ENCODE results near the gene CCDC97. TPM values are rescaled to one million over a fixed set of nuclear protein-coding genes. Genes with fewer than 3 reads are reported as not detected.

The CCDC97 gene
- total RNA-seq, 4 donors from 2014 or later = 12.9 to 21.3 (median 15.0) TPM

DNA sequence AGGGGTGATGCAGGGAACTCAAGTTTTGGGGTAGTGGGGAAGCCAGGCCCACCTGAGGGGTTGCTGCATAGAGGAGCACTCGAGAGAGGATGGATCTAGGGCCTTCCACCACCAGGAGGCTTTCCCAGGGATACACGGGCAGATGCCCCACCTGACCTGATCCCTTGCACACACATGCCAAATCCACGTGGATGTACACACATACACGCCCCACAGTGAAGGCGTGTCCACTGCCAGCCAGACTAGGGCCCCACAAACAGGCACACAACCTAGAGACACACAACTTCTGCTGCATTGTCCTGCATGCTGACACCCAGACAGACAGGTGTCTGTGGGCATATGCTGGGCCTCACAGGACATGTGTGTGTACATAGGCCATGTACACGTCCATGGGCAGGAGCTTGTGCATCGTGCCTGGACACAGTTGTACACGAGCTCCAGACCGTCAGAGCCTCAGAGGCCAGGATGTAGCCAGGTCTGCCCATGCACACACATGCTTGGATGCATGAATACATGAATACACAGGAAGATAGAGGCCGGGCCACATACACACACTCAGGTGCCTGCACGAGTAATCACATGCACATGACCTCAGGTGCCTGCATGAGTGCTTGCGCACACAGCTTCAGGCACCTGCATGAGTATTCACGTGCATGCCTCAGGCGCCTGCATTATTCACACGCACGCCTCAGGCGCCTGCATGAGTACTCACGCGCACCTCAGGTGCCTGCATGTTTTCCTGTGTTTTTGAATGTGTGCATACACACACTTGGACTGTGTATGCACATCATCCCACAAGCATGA lies 8.9 kb downstream of the CCDC97 start:
- H3K27me3 ChIP-seq = no peaks in the 10 kb centered on the region
- TF ChIP-seq, protein P1, sequence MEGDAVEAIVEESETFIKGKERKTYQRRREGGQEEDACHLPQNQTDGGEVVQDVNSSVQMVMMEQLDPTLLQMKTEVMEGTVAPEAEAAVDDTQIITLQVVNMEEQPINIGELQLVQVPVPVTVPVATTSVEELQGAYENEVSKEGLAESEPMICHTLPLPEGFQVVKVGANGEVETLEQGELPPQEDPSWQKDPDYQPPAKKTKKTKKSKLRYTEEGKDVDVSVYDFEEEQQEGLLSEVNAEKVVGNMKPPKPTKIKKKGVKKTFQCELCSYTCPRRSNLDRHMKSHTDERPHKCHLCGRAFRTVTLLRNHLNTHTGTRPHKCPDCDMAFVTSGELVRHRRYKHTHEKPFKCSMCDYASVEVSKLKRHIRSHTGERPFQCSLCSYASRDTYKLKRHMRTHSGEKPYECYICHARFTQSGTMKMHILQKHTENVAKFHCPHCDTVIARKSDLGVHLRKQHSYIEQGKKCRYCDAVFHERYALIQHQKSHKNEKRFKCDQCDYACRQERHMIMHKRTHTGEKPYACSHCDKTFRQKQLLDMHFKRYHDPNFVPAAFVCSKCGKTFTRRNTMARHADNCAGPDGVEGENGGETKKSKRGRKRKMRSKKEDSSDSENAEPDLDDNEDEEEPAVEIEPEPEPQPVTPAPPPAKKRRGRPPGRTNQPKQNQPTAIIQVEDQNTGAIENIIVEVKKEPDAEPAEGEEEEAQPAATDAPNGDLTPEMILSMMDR (IDR thresholded peaks at IDR 0.05) = no peak
- TF ChIP-seq POLR2A (IDR thresholded peaks at IDR 0.05) (no peak), EP300 (IDR thresholded peaks at IDR 0.05) (no peak)
- no peak overlapping the region for H3K4me3 ChIP-seq
- H3K36me3 ChIP-seq = peaks cover 0 to 86% (median 31%) of the 10 kb centered on the region in 3 donors
- no peaks in the 10 kb centered on the region for H3K9me3 ChIP-seq
- H3K4me1 ChIP-seq = peaks cover 0 to 28% (median 20%) of the 10 kb centered on the region in 4 donors
- WGBS, 2 donors = 80 to 85% methylated on average over 18 of the region's 19 CpGs
- no peak overlapping the region for H3K27ac ChIP-seq
- DNase-seq (ENCODE audit: low spot score in 2 of 2) = no peak

DNA sequence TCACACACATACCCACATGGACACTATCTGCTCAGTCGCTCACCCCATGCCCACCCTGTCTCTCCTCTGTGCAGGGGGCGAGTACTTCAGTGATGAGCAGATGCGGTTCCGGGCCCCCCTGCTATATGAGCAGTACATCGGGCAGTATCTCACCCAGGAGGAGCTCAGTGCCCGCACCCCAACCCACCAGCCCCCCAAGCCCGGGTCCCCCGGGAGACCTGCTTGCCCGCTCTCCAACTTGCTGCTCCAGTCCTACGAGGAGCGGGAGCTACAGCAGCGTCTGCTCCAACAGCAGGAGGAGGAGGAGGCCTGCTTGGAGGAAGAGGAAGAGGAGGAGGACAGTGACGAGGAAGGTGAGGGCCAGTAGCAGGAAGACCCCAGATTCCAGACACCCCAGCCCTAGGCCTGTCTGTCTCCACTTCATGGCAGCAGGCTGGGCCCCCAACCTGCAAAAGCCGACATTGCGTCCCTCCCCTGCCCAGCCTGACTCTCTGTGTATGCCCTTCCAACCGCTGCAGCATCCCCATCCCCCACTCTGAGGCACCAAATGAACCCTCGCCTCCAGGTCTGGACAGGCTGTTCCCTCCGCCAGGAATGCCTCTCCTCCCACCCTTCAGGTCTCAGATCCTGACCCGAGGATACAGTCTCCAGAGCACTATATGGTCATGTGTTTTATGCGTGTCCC lies 9.7 kb downstream of the CCDC97 start:
- no peak for TF ChIP-seq EP300 (IDR thresholded peaks at IDR 0.05)
- TF ChIP-seq, protein P1 (IDR thresholded peaks at IDR 0.05) = no peak
- TF ChIP-seq POLR2A (IDR thresholded peaks at IDR 0.05) = no peak
- WGBS, 2 donors = 82 to 83% methylated on average over 18 to 20 of the region's 20 CpGs
- peaks cover 0 to 80% (median 28%) of the 10 kb centered on the region in 3 donors for H3K36me3 ChIP-seq
- H3K27ac ChIP-seq = no peak overlapping the region
- H3K4me1 ChIP-seq = peaks cover 0 to 36% (median 27%) of the 10 kb centered on the region in 4 donors
- H3K27me3 ChIP-seq = no peaks in the 10 kb centered on the region
- no peaks in the 10 kb centered on the region for H3K9me3 ChIP-seq
- no peak overlapping the region for H3K4me3 ChIP-seq
- DNase-seq (ENCODE audit: low spot score in 2 of 2) = no peak

DNA sequence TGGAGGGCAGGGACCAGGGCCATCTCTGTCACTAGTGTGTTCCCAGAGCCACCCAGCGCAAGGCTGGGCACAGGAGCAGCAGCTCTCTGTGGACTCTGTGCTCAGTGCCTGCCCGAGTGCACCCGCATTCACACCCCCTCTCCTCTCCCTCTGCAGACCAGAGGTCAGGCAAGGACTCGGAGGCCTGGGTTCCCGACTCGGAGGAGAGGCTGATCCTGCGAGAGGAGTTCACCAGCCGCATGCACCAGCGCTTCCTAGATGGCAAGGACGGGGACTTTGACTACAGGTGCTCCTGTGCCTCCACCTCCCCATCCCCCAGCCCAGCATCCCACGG lies 10.2 kb downstream of the CCDC97 start:
- Histone ChIP-seq H3K4me1 (peaks cover 0 to 41% (median 32%) of the 10 kb centered on the region in 4 donors), H3K27ac (no peak overlapping the region), H3K4me3 (no peak overlapping the region), H3K9me3 (no peaks in the 10 kb centered on the region), H3K36me3 (peaks cover 0 to 80% (median 27%) of the 10 kb centered on the region in 3 donors), H3K27me3 (no peaks in the 10 kb centered on the region)
- no peak for DNase-seq (ENCODE audit: low spot score in 2 of 2)
- WGBS, 2 donors = 90 to 97% methylated on average over 7 to 11 of the region's 11 CpGs
- TF ChIP-seq POLR2A (IDR thresholded peaks at IDR 0.05) (no peak), EP300 (IDR thresholded peaks at IDR 0.05) (no peak)
- TF ChIP-seq, protein P1 (IDR thresholded peaks at IDR 0.05) = no peak

DNA sequence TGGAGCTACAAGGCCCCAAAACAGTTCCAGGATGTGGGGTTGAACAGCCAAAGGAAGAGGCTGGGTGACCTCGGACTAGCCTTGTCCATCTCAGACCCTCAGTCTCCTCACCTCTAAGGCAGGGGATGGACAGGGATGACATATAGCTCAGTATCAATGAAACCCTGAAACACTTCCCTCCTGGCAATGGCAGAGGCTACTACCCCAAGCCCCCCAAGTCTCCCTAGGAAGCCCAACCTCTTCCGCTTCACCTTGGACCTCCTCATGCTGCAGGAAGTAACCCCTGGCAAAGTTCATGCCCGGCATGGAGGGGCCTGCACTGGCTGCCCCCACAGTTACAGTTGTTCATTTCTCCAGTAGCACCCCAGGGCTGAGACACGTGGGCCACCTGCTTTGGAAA lies 10.6 kb downstream of the CCDC97 start:
- Histone ChIP-seq H3K36me3 (peaks cover 0 to 77% (median 27%) of the 10 kb centered on the region in 3 donors), H3K27ac (no peak overlapping the region), H3K27me3 (no peaks in the 10 kb centered on the region), H3K4me3 (no peak overlapping the region), H3K4me1 (peaks cover 0 to 45% (median 36%) of the 10 kb centered on the region in 4 donors), H3K9me3 (no peaks in the 10 kb centered on the region)
- DNase-seq (ENCODE audit: low spot score in 2 of 2) = no peak
- no peak for TF ChIP-seq EP300 (IDR thresholded peaks at IDR 0.05)
- no peak for TF ChIP-seq POLR2A (IDR thresholded peaks at IDR 0.05)
- TF ChIP-seq, protein P1 (IDR thresholded peaks at IDR 0.05) = no peak
- 83% methylated on average over 3 to 4 of the region's 4 CpGs for WGBS, 2 donors

DNA sequence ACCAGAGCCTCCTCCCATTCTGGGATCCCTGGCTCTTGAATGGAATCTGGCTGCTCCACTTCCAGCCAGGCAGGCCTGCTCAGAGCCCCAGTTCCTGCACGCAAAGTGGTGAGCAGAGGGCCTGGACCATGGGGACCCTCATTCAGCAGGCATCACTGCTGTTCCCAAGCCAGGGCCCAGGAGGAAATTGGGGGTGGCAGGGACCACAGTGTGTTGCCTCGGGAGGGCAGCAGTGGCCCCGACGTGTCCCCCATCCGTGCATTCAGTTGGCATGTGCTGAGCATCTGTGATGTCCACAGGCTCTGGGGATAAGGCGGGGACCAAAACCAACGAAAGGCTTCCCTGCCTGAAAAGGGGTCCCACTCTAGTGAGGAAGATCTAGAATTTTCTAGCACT lies 11.2 kb downstream of the CCDC97 start:
- no peaks in the 10 kb centered on the region for H3K27me3 ChIP-seq
- TF ChIP-seq, protein P1 (IDR thresholded peaks at IDR 0.05) = no peak
- TF ChIP-seq EP300 (IDR thresholded peaks at IDR 0.05) = no peak
- TF ChIP-seq POLR2A (IDR thresholded peaks at IDR 0.05) = no peak
- no peaks in the 10 kb centered on the region for H3K9me3 ChIP-seq
- H3K4me1 ChIP-seq = peaks cover 0 to 51% (median 42%) of the 10 kb centered on the region in 4 donors
- WGBS, 2 donors = 62 to 82% methylated on average over 4 to 6 of the region's 7 CpGs
- H3K36me3 ChIP-seq = peaks cover 0 to 70% (median 27%) of the 10 kb centered on the region in 3 donors
- no peak overlapping the region for H3K4me3 ChIP-seq
- no peak for DNase-seq (ENCODE audit: low spot score in 2 of 2)
- H3K27ac ChIP-seq = peak overlapping the region in 2 of 4 donors; percentile 93 to 95

Measured in tibial nerve (tissue), 4 donors.